NCI-H2081 (cell line): ENCODE measurements around the gene UROC1.

Experiments used
- DNase-seq, 2 experiments: peaks; one replicate each; lab custom pipeline; 2025; lab: John Stamatoyannopoulos, UW

Gene UROC1

DNA sequence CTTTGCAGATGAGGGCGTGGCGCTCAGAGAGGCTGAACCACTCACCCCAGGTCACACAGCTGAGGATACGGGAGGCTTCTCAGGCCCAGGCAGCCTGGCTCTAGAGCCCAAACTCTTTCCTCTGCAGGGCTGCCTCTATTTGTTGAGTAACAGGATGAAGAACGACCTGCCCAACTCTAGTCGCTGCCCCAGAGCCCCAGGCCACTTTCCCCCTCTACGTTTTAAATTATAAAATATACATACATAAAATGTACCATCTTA, 22.7 kb downstream of the UROC1 start:
- DNase-seq = no peak

- no peak for DNase-seq
Observed at GRCh38 chr3:126494204-126494969, 23.2 kb downstream of the UROC1 start.

DNA sequence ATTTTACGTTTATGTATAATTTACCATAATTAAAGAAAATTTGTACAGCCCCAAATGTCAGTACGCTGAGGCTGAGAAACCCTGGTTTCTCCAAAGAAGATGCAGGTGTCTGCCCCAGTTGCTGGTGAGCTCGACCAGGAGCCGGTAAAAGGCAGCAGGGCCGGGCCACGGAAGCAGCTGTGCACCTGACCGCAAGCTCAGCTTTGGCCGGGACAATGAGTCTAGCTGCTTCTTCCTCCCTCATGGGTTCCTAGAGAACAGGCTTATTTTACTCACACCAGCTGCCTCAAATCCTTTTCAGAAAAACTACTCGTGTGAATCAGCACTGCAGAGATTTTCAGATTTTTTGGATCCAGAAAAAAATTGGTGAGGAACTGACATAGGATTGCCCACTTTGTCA, 23.8 kb downstream of the UROC1 start:
- no peak for DNase-seq

DNA sequence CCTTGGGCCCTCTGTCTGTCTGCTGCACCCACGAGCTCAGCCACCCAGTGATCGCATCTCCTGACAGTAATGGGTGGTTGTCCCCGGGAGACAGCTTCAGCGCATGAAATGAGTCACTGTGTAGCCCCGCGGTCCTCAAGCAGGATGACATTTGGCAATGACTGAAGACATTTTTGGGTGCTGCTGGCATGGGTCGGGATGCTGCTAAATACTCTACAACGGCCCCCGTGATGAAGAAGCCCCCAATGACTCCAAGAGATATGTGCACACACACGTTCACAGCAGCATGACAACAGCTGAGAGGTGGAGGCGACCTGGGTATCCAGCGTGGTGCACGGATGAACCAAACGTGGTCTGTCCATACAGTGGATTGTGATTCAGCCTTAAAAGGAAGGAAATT, 24.5 kb downstream of the UROC1 start:
- no peak for DNase-seq

DNA sequence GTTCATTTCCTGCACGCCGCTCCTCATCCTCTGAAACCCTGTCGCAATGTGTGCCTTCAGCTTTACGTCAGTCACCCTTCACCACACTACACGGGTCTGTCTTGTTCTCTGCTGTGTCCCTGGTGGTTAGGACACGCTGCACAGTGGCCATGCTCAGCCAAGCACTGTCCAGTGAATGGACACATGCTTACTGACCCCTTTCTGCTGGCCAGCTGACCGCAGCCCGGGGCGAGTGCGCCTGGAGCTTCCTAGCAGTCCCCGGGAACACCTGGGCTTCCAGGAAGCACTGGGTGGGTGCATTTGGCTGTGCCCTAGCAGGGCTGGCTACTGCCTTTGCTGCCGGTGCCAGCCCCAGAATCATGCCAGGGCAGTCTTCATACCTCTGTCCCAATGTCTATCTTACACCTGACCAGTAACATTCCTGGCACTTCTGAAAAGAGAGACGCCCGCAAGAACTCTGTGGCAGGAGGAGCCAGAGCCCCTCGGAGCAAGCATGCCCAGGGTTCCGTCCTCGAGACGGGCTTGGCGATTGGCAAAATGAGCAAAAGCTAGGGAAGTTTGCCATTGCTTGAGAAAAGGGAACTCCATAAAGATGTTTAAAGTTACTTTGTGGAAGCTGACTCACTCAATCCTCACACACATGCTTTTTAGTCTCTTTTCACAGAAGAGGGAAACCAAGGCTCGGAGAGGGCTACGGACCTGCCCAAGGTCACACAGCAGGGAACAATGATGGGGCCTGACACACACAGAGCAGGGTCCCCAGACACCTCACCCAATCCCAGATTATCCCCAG, 26.2 kb downstream of the UROC1 start:
- DNase-seq = no peak

- no peak for DNase-seq
Observed at GRCh38 chr3:126490619-126491018, 27.0 kb downstream of the UROC1 start.

- DNase-seq = no peak
Observed at GRCh38 chr3:126488886-126489569, 28.5 kb downstream of the UROC1 start.

DNA sequence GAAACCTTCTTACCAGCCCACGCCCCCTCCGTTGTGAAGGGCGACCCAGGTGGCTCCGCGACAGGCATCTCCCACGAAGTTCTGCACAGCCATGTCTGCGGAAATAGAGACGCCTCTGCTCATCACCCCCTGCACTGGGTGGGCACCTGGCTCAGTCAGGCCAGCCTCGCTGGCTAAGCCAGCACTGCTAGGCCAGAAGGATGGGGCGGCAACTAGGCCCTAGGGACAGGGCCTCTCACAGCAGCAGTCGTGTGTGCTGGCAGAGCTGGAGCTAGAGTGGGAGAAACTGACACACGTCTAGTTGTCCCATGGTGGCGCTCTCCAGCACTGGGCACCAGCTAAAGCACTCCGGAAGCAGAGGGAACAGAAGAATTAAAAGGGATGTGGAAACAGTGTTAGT, 29.4 kb downstream of the UROC1 start:
- no peak for DNase-seq

DNA sequence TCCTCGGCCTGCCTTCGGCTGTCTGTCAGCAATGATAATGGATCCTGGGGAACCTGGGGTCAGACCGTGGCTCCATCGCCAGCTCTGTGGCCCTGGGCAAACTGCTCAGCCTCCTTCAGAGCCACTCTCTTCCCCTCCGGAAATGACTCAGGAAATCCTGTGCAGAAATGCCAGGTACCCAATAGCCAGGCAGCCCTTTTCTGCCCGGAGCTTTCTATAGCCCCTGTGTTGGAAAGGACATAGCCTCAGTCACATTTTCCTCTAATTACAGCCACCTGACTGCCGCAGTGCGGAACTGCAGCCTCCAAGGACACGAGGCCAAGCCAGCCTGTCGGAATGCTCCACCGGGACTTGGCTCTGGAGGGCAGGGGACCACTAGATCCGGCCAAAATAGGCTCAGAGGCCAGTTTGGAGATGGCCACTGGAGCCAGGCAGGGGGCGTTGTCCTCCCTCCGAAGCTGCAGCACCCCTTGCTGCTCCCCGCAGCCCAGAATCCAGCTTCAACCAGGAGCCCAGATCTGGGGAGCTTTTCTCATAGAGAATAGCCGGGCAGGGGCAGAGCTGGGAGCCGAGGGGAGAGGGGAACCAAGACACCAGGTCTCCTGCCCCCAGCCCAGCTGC, 30.3 kb downstream of the UROC1 start:
- DNase-seq = no peak

GRCh38 chr3:126486360-126486847, 31.2 kb downstream of the UROC1 start:
- no peak for DNase-seq

DNA sequence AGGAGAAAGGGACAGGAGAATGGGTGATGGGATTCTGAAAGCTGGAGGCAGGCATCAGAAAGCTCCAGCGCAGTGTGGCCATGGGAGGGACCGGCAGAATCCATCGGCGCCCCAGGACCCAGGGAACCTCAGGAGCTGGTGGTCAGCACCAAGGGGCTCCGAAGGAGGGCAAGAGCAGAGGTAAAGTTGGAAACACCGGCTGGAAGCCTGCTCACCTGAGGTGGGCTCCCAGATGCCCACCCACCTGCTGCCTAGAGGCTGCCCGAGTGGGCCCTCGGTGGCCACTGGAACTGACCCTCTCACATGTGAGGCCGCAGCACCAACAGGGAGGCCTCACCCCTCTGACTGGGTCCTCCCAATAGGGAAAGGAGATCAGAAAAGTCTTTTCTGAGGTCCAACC, 31.6 kb downstream of the UROC1 start:
- no peak for DNase-seq

GRCh38 chr3:126485176-126485897, 32.2 kb downstream of the UROC1 start:
- no peak for DNase-seq

DNA sequence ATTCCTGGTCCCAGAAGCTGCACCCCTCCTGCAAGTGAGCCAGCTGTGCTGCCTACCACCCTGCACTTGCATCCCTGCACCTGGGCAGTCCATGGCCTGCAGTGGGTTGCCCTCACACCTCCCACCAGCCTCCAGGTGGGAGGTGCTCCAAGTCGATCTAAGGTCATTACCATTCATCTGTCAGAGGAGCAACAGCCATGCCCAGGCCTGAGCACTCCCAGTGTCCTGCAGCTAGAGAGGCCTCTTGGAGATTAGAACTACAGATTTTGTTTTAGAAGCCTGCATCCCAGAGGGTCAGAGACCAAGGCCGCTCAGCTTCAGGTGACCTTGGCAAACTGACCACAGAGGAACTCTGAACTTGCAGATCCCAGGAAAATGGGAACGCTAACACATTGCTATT, 32.9 kb downstream of the UROC1 start:
- DNase-seq = no peak

GRCh38 chr3:126484148-126484547, 33.4 kb downstream of the UROC1 start:
- no peak for DNase-seq

DNA sequence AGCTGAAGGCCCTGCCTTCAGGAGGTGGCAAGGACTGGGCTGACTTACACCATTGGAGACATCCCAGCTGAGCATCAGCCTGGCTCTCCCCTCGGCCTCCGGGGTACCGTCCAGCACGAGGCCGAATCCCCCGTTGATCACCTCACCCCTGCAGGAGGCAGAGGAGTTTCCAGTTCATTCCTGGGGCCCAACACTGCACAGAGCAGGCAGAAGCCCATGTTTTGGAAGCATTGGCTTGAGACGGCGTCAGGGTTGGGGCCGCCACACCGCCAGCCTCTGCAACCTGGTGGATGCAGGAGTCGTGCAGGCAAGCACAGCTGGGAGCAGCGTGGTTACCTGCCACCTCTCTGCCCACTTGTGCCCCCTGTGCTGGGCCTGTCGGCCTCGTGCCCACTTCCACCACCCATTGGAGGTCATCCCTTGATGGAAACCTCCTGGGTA, 34.2 kb downstream of the UROC1 start:
- DNase-seq = no peak

DNA sequence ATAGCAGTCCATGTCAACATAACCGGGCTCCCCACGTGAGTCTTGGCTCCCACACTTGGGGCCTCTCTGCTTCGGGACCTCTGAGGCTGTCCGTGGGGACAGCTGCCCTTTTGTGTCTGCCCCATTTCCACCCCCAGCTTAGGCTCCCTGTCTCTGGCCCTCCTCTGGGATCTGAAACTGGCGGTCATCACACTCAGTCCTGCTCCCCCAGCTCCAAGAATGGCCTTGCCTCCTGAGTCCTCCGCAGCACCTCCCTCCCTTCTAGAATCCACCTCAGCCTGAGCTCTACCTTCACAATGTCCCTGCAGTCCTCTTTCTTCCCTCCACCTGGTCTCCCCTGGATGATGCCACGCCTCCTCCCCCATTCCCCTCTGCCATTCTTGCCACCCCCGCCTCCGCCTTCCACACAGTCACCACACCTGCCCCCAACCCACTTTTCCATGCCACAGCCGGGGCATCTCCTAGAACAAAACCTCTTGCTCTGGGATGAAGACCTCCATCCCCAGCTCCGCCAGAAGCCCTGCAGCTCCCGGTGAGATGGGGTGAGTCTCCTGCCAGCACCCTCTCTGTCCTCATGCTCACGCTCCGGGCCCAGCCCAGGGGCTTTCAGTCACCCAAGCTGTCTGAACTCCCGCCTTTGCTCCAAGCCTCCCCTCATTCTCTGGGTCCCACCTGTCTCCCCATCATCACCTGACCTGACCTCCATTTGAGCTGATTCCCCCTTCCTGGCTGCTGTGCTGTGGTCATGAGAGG, 34.9 kb downstream of the UROC1 start:
- DNase-seq = no peak

DNA sequence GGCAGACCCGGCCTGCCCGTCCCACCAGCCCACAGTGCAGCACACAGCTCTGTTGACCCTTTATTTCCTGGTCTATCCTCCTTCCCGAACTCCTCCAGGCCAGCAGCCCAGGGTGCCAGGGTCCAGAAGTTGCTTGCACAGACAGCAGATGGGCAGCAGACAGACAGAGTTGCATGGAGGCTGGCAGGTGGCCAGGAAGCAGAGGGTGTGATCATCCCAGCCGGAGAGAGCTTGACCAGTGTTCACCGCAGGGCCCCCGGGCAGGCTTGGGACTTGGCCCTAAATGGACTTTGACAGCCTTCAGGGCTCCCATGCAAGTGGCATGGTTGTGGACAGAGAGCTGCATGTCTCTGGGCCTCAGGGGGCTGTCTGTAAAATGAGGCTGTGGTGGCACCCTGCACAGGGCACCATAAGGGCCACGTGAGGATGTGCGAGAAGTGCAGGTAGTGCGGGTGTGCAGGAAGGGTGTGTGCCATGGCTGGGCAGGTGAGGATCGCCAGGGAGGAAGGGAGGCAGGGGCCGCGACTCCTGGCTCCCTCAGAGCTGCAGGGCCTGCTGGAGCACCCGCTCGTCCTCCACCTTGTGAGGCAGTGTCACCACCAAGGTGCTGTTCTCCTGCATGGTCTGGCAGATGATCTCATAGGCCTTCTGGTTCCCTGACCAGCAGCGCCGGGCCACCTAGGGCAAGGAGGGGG, 35.6 kb downstream of the UROC1 start:
- no peak for DNase-seq

- DNase-seq = no peak
Observed at GRCh38 chr3:126480861-126481260, 36.7 kb downstream of the UROC1 start.

DNA sequence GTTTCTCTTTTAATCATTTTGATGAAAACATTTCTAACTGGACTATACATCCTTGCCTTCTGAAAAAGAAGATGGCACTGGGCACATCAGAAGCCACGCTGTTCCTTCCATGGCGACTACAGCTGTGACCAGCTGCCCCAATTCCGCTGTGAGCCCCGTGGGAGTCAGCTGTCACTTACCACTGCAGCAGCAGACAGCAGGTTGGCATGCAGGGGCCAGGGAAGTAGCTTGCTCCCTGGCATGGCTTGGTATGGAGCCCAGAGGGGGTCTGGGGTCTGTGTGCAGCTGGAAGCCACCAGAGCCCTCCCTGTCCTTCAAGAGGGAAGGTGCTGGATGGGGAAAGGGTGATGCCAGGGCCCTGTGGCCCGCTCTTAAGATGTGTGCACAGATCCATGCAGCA, 37.4 kb downstream of the UROC1 start:
- DNase-seq = no peak

DNA sequence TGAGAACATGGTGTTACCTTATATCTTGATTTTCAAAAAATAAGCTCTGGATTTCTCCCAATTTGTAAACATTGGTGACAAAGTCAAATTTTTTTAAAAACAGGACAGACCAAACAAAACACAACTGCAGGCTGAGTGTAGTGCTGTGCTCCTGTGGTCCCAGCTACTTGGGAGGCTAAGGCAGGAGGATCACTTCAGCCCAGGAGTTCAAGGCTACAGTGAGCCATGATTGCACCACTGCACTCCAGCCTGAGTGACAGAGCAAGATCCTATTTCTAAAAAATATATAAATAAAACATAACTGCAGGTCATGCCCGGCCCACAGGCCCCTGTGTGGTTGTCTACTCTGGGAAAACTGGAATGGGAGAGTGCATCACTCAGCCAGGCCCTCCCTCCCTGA, 37.9 kb downstream of the UROC1 start:
- DNase-seq = no peak
